CD14-positive monocyte (primary cell): ENCODE data around the gene CPE. TPM values are rescaled to one million over a fixed set of nuclear protein-coding genes. Genes with fewer than 3 reads are reported as not detected.

Experiments used
- DNase-seq, 3 donors: peaks; one replicate each; pipeline ENCODE4 v3.0.0-alpha.2; 2011 to 2022
- H2AFZ ChIP-seq: 2 replicates; pipeline ENCODE4 v1.6.0; 2012; ENCODE audit warnings: mild to moderate bottlenecking, low read depth, low read length, inconsistent platforms; ENCODE audit not compliant: insufficient read depth, poor library complexity, severe bottlenecking
- H3K27ac ChIP-seq, 2 donors: 1 replicate in 1 of 2; 2 replicates in 1 of 2; pipeline ENCODE4 v1.5.1; 2012 to 2013; ENCODE audit warnings: low read length in 2 of 2, control low read depth in 1 of 2, inconsistent platforms in 1 of 2, low read depth in 1 of 2, mild to moderate bottlenecking in 1 of 2
- H3K27me3 ChIP-seq, 2 donors: one replicate each; pipeline versions ENCODE4 v1.6.0 to v1.6.1; 2011 to 2013; ENCODE audit warnings: low read length in 2 of 2; ENCODE audit not compliant: control insufficient read depth in 2 of 2, insufficient read depth in 2 of 2
- H3K36me3 ChIP-seq, 2 donors: replicated peaks in 1 of 2; 1 replicate in 1 of 2; 2 replicates in 1 of 2; pipeline versions ENCODE4 v1.5.1 to v1.6.1; 2012 to 2013; ENCODE audit warnings: low read length in 2 of 2, control low read depth in 1 of 2, inconsistent platforms in 1 of 2, mild to moderate bottlenecking in 1 of 2; ENCODE audit not compliant: insufficient read depth in 2 of 2, control insufficient read depth in 1 of 2
- H3K4me1 ChIP-seq, 2 donors: 1 replicate in 1 of 2; 2 replicates in 1 of 2; pipeline versions ENCODE4 v1.5.1 to v1.6.1; 2012 to 2013; ENCODE audit warnings: low read length in 2 of 2, control low read depth in 1 of 2, inconsistent platforms in 1 of 2, mild to moderate bottlenecking in 1 of 2, moderate library complexity in 1 of 2; ENCODE audit not compliant: insufficient read depth in 2 of 2, control insufficient read depth in 1 of 2
- H3K4me2 ChIP-seq: replicated peaks from 2 replicates; pipeline ENCODE3; 2012; ENCODE audit warnings: low read length, moderate library complexity, mild to moderate bottlenecking; ENCODE audit not compliant: poor library complexity, severe bottlenecking; ENCODE audit errors: extremely low read depth
- H3K4me3 ChIP-seq, 3 experiments: fragments of 200-600 bp in 1 of 3; sonication (generic) in 1 of 3; replicated peaks in 1 of 3; 1 replicate in 2 of 3; 2 replicates in 1 of 3; pipeline ENCODE4 v1.5.1; 2011 to 2013; ENCODE audit warnings: low read length in 3 of 3, mild to moderate bottlenecking in 3 of 3, control low read depth in 2 of 3, low read depth in 2 of 3, inconsistent platforms in 1 of 3, moderate library complexity in 1 of 3
- H3K79me2 ChIP-seq: 2 replicates; pipeline ENCODE4 v1.6.0; 2012; ENCODE audit warnings: mild to moderate bottlenecking, control low read depth, inconsistent platforms, low read length, moderate library complexity; ENCODE audit not compliant: insufficient read depth
- H3K9ac ChIP-seq: 2 replicates; pipeline ENCODE4 v1.6.0; 2017; ENCODE audit warnings: low read length, mild to moderate bottlenecking; ENCODE audit not compliant: insufficient read depth, poor library complexity, severe bottlenecking
- H3K9me3 ChIP-seq, 2 donors: replicated peaks in 1 of 2; 1 replicate in 1 of 2; 2 replicates in 1 of 2; pipeline versions ENCODE4 v1.5.1 to v1.6.1; 2012 to 2013; ENCODE audit warnings: low read length in 2 of 2, control low read depth in 1 of 2; ENCODE audit not compliant: control insufficient read depth in 1 of 2, insufficient read depth in 1 of 2
- H4K20me1 ChIP-seq: 2 replicates; pipeline ENCODE4 v1.6.0; 2012; ENCODE audit warnings: mild to moderate bottlenecking, low read length, control low read depth, moderate library complexity; ENCODE audit not compliant: insufficient read depth
- H3K27ac Mint-ChIP-seq, 7 donors: one replicate each; pipeline ENCODE4 v1.8.0; 2020; ENCODE audit warnings: mild to moderate bottlenecking in 7 of 7, mixed read lengths in 7 of 7, moderate library complexity in 6 of 7, inconsistent platforms in 2 of 7
- H3K27me3 Mint-ChIP-seq, 3 donors: one replicate each; pipeline ENCODE4 v1.8.0; 2021 to 2022; ENCODE audit warnings: low read depth in 3 of 3, mild to moderate bottlenecking in 3 of 3, mixed read lengths in 3 of 3, moderate library complexity in 3 of 3, inconsistent platforms in 1 of 3
- H3K36me3 Mint-ChIP-seq, 2 donors: one replicate each; pipeline ENCODE4 v1.8.0; 2020; ENCODE audit warnings: mixed read lengths in 2 of 2, inconsistent platforms in 1 of 2, mild to moderate bottlenecking in 1 of 2
- H3K4me1 Mint-ChIP-seq: one replicate; pipeline ENCODE4 v1.8.0; 2020; ENCODE audit warnings: mild to moderate bottlenecking, mixed read lengths
- H3K4me3 Mint-ChIP-seq, 2 donors: one replicate each; pipeline ENCODE4 v1.8.0; 2020; ENCODE audit warnings: mild to moderate bottlenecking in 2 of 2, mixed read lengths in 2 of 2, moderate library complexity in 1 of 2
- H3K9me3 Mint-ChIP-seq, 7 donors: one replicate each; pipeline ENCODE4 v1.8.0; 2020 to 2022; ENCODE audit warnings: mixed read lengths in 7 of 7, mild to moderate bottlenecking in 6 of 7, moderate library complexity in 6 of 7, inconsistent platforms in 2 of 7
- CTCF ChIP-seq: fragments of 200-600 bp; IDR thresholded peaks from one replicate; pipeline ENCODE4 v1.8.0; 2022; ENCODE audit warnings: antibody characterized with exemption, mild to moderate bottlenecking
- WGBS: methylation state at CpG from one replicate; pipeline ENCODE4 v1.1.5; 2013; ENCODE audit warnings: missing lambda C conversion rate; ENCODE audit not compliant: insufficient coverage; 5-methylcytosine and 5-hydroxymethylcytosine counted together
- intact Hi-C, 2 donors: fragments of 100-400 bp; cut with micrococcal nuclease; formaldehyde crosslinking; loops; one replicate each; pipeline versions ENCODE4 v1.15.0 to v1.15.1; 2023
- polyA plus RNA-seq, 3 donors: library from polyadenylated mRNA; depleted of rRNA in 1 of 3; unstranded in 2 of 3; stranded (reverse) in 1 of 3; fragments of 300-500 nt in 2 of 3; fragments of >200 nt in 1 of 3; fragmentation: Illumina TruSeq in 2 of 3; gene quantifications; 1 replicate in 2 of 3; 2 replicates in 1 of 3; pipeline ENCODE4 v1.2.3, GENCODE V29; 2012 to 2021

CPE gene
- polyA plus RNA-seq, 3 donors = 0.09 to 0.13 TPM; not detected in 1

- H3K36me3 ChIP-seq = no peaks in the 10 kb centered on the region
- H3K27me3 Mint-ChIP-seq = peaks cover 0 to 3% (median 0%) of the 10 kb centered on the region in 3 donors
- no peaks in the 10 kb centered on the region for H3K4me1 Mint-ChIP-seq
- no peaks in the 10 kb centered on the region for H3K4me1 ChIP-seq
- H3K79me2 ChIP-seq = no peaks in the 10 kb centered on the region
- intact Hi-C loops = no loop called here
- no peak overlapping the region for H3K4me3 ChIP-seq
- no peak for TF ChIP-seq CTCF
- H3K36me3 Mint-ChIP-seq = no peaks in the 10 kb centered on the region
- no peak overlapping the region for H2AFZ ChIP-seq
- no peak overlapping the region for H3K4me2 ChIP-seq
- DNase-seq = no peak
- H3K27ac ChIP-seq = no peak overlapping the region
- no peaks in the 10 kb centered on the region for H3K27me3 ChIP-seq
- H3K9ac ChIP-seq = no peak overlapping the region
- H3K27ac Mint-ChIP-seq = no peak overlapping the region
- no peaks in the 10 kb centered on the region for H4K20me1 ChIP-seq
- 67% methylated on average over 1 of the region's 3 CpGs for WGBS
- no peaks in the 10 kb centered on the region for H3K9me3 ChIP-seq
- H3K4me3 Mint-ChIP-seq = no peak overlapping the region
- H3K9me3 Mint-ChIP-seq = peaks cover 0 to 2% (median 0%) of the 10 kb centered on the region in 7 donors
These were observed 125.4 kb downstream of the CPE start for GRCh38 chr4:165504184-165504583.

- H3K27me3 Mint-ChIP-seq = peaks cover 0 to 3% (median 0%) of the 10 kb centered on the region in 3 donors
- Histone ChIP-seq H3K9me3 (no peaks in the 10 kb centered on the region), H3K9ac (no peak overlapping the region), H3K36me3 (no peaks in the 10 kb centered on the region), H4K20me1 (no peaks in the 10 kb centered on the region), H3K4me1 (no peaks in the 10 kb centered on the region), H2AFZ (no peak overlapping the region), H3K27me3 (no peaks in the 10 kb centered on the region), H3K27ac (no peak overlapping the region), H3K4me3 (no peak overlapping the region), H3K79me2 (no peaks in the 10 kb centered on the region), H3K4me2 (no peak overlapping the region)
- intact Hi-C loops = no loop called here
- peaks cover 0 to 2% (median 0%) of the 10 kb centered on the region in 7 donors for H3K9me3 Mint-ChIP-seq
- DNase-seq = no peak
- H3K36me3 Mint-ChIP-seq = no peaks in the 10 kb centered on the region
- TF ChIP-seq CTCF = no peak
- H3K27ac Mint-ChIP-seq = no peak overlapping the region
- no peaks in the 10 kb centered on the region for H3K4me1 Mint-ChIP-seq
- WGBS = 90% methylated on average over 3 of the region's 7 CpGs
- no peak overlapping the region for H3K4me3 Mint-ChIP-seq
These were observed 127.4 kb downstream of the CPE start for GRCh38 chr4:165505958-165506837.
